ENCODE data around the gene CNTFR.

Gene CNTFR

GRCh38 chr9:34572092-34572491, 17.4 kb downstream of the CNTFR start:
- no peak for DNase-seq (ENCODE audit: low spot score)

GRCh38 chr9:34571481-34571810, 18.1 kb downstream of the CNTFR start:
- DNase-seq (ENCODE audit: low spot score), result no peak

GRCh38 chr9:34570809-34571480, 18.6 kb downstream of the CNTFR start:
- no peak for DNase-seq (ENCODE audit: low spot score)

GRCh38 chr9:34570376-34570775, 19.1 kb downstream of the CNTFR start:
- DNase-seq (ENCODE audit: low spot score), result no peak

- DNase-seq (ENCODE audit: low spot score), result no peak
Observed at GRCh38 chr9:34568774-34569173, 20.8 kb downstream of the CNTFR start.

- no peak for DNase-seq (ENCODE audit: low spot score)
Observed at GRCh38 chr9:34568133-34568532, 21.4 kb downstream of the CNTFR start.

GRCh38 chr9:34566972-34567371, 22.6 kb downstream of the CNTFR start:
- DNase-seq (ENCODE audit: low spot score), result no peak

GRCh38 chr9:34566322-34566721, 23.2 kb downstream of the CNTFR start:
- DNase-seq (ENCODE audit: low spot score), result no peak

- DNase-seq (ENCODE audit: low spot score), result no peak
Observed at GRCh38 chr9:34565856-34566255, 23.7 kb downstream of the CNTFR start.

GRCh38 chr9:34564617-34565016, 24.9 kb downstream of the CNTFR start:
- no peak for DNase-seq (ENCODE audit: low spot score)

- DNase-seq (ENCODE audit: low spot score), result no peak
Observed at GRCh38 chr9:34563262-34563661, 26.3 kb downstream of the CNTFR start.

- DNase-seq (ENCODE audit: low spot score), result no peak
Observed at GRCh38 chr9:34562135-34562745, 27.3 kb downstream of the CNTFR start.

GRCh38 chr9:34560599-34561214, 28.8 kb downstream of the CNTFR start:
- no peak for DNase-seq (ENCODE audit: low spot score)

GRCh38 chr9:34559624-34560455, 29.7 kb downstream of the CNTFR start:
- peak; percentile 91 for DNase-seq (ENCODE audit: low spot score)

GRCh38 chr9:34558919-34559623, 30.5 kb downstream of the CNTFR start:
- DNase-seq (ENCODE audit: low spot score), result no peak

- no peak for DNase-seq (ENCODE audit: low spot score)
Observed at GRCh38 chr9:34558364-34558763, 31.2 kb downstream of the CNTFR start.

- no peak for DNase-seq (ENCODE audit: low spot score)
Observed at GRCh38 chr9:34557426-34558321, 31.9 kb downstream of the CNTFR start.

GRCh38 chr9:34556949-34557348, 32.6 kb downstream of the CNTFR start:
- no peak for DNase-seq (ENCODE audit: low spot score)

GRCh38 chr9:34555936-34556525, 33.5 kb downstream of the CNTFR start:
- no peak for DNase-seq (ENCODE audit: low spot score)

GRCh38 chr9:34555500-34555899, 34.0 kb downstream of the CNTFR start:
- no peak for DNase-seq (ENCODE audit: low spot score)

GRCh38 chr9:34555002-34555348, 34.5 kb downstream of the CNTFR start:
- no peak for DNase-seq (ENCODE audit: low spot score)
